ES-I3 (cell line): ENCODE data around the gene ARHGEF28.

Experiments used
- H3K36me3 ChIP-seq: 2 replicates; pipeline ENCODE4 v1.6.1; 2013; ENCODE audit warnings: mild to moderate bottlenecking, low read length, control low read depth, moderate library complexity; ENCODE audit not compliant: insufficient read depth
- H3K4me1 ChIP-seq: 2 replicates; pipeline ENCODE4 v1.6.1; 2013; ENCODE audit warnings: mild to moderate bottlenecking, control low read depth, low read length; ENCODE audit not compliant: insufficient read depth
- H3K9ac ChIP-seq: 2 replicates; pipeline ENCODE4 v1.6.1; 2013; ENCODE audit warnings: low read depth, mild to moderate bottlenecking, low read length, moderate library complexity
- H3K9me3 ChIP-seq: 2 replicates; pipeline ENCODE4 v1.6.1; 2013; ENCODE audit warnings: mild to moderate bottlenecking, low read length, moderate library complexity; ENCODE audit not compliant: control insufficient read depth, insufficient read depth

ARHGEF28 gene

DNA sequence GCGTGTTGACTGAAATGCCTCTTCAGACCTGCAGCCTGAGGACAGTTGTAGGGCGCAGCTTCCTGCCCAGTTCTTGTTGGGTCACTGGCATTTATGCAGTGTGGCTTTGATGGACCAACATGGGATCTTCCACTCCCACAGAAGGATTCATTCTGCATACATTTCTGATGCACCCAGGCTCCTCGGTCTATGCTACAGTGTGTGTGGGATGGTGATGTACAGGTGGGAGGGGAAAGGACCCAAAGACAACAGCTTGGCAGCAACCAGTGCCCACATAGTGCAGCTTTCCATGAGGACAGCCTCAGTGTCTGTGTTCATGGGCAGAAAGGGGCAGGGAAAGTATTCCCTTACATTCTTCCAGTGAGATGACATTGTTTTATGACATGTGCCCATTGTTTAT is 237.9 kb downstream of the ARHGEF28 start:
- H3K36me3 ChIP-seq = no peaks in the 10 kb centered on the region
- no peaks in the 10 kb centered on the region for H3K9me3 ChIP-seq
- no peak overlapping the region for H3K9ac ChIP-seq
- no peaks in the 10 kb centered on the region for H3K4me1 ChIP-seq

DNA sequence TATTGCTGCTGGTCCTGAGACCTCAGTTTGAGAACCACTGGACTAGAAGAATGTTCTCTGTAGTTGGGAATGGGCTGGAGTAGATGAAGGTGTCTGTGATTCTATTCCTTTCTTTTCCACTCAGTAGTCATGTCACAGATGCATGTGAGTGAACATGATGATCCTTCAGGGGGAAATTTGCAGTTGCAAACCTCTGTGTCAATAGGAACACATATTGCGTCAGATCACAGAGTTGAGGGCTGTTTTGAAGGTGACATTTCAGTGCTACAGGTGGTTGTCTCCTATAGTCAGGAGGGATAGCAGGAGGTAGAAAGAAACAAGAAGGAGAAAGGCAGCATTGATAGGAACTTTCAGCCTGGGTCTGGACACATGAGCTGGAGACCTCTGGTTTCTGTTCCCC is 239.3 kb downstream of the ARHGEF28 start:
- Histone ChIP-seq H3K9ac (no peak overlapping the region), H3K4me1 (no peaks in the 10 kb centered on the region), H3K9me3 (no peaks in the 10 kb centered on the region), H3K36me3 (no peaks in the 10 kb centered on the region)

DNA sequence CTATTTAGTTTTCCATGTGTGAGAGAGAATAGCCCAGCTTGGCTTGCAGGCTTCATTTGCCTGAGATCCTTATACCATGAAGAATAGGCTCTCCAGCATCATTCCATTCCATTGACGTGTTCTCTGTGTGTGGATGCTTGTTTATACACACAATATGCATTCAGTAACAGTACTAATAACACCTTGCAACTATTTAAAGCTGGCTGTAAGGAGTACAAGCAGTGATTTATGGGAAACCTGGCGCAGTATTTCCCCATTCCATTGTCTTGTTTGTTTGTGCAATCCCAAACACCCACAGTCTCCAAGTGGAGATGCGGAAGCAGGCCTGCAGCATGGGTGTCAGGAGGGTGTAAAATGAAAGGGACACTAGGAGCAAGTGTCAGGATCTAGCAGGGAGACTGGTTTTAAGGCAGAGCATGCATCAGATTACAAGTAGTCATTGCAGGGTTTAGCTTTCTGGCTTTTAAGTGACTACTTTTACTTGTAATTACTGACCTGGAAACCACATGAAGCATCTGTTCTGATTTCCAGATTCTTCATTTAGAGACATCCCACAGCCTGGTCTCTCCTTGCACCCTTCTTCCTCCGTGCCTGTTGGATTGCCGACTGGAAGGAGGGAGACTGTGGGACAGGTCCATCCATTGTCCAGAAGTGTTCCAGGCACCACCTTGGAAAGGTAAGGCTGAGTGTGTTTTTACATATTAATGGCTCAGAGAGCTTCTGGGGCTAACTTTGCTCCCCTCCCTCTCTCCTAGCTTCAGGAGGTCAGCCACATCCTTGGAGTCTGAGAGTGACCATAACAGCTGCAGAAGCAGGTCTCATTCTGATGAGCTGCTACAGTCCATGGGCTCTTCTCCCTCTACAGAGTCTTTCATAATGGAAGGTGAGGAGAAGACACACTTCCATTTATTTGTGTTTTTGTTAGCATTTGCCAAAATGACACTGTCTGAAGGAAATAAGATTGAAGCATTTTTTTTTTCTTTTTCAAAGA is 241.6 kb downstream of the ARHGEF28 start:
- Histone ChIP-seq H3K9ac (no peak overlapping the region), H3K4me1 (no peaks in the 10 kb centered on the region), H3K9me3 (no peaks in the 10 kb centered on the region), H3K36me3 (no peaks in the 10 kb centered on the region)

DNA sequence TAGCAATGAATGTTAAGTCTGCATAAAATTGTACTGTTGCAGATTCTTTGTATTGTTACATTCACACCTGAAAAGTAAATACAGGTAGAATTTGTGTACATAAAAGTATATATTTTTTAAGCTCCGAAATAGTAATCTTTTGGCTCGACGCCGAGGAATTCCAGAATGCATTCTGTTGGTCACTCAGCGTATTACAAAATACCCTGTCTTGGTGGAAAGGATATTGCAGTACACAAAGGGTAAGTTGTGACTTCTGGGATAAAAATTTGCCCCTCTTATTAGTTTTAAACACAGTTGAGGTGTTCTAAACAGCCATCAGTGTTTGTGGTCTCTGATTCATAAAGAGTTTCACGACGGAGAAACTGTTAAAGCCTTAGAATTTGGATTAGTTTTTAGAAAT is 257.6 kb downstream of the ARHGEF28 start:
- Histone ChIP-seq H3K36me3 (no peaks in the 10 kb centered on the region), H3K9ac (no peak overlapping the region), H3K9me3 (no peaks in the 10 kb centered on the region; the same call in 1 of the 2 replicates), H3K4me1 (no peaks in the 10 kb centered on the region)

DNA sequence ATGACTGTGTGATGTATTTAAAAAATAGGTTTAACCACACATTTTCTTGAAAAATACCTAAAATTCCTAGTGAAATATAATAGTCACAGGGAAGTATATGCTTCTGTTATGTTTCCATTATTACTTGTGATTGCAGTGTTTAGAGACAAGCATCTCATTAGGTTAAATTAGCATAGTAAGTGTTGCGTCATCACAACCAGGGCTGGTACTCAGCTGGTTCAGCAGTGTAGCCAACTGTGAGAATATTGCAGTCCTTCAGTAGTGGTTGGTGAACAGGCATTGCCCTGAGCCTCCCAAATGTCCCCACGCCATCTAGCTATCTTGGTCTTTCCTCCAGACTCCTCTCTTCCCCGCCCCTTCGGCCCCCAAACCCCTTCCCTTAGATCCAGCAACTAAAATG is 261.7 kb downstream of the ARHGEF28 start:
- Histone ChIP-seq H3K36me3 (no peaks in the 10 kb centered on the region), H3K9me3 (no peaks in the 10 kb centered on the region), H3K4me1 (no peaks in the 10 kb centered on the region), H3K9ac (no peak overlapping the region)

DNA sequence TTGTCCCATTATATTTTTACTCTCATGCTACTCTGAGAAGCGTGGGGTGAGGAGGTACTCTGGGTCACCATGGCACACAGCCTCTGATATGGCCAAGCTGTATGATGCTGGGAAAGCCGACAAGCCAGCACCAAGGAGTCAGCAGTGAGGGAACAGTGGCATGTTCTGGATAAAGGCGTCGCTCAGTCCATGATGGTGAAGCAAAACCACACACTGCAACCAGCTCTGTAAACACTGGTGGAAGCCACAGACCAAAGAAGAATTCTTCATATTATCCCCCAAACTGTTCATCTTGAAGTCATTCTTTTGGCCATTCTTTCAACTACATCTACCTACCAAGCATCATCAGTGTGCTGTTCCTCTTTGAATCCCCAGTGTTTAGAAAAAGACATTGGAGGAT is 264.6 kb downstream of the ARHGEF28 start:
- Histone ChIP-seq H3K9me3 (no peaks in the 10 kb centered on the region), H3K36me3 (no peaks in the 10 kb centered on the region), H3K4me1 (no peaks in the 10 kb centered on the region), H3K9ac (no peak overlapping the region)

DNA sequence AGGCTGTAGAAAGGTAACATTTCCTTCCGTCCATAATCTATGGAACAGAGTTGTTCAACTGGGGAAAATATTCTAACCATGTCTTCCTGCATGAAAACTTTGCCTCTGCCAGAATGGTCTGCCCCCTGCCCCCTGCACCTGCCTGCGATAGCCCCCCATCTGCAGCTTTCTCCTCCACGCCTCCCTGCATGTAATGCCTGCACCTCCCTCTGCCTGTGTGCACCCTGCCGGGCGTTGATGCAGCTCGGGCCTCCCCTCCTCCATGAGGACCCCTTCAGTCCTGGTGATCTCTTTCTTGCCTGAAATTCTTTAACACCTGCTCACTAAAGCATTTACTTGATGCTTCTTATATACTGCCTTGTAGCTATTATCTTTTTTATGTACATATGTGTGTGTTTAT is 266.2 kb downstream of the ARHGEF28 start:
- H3K9ac ChIP-seq = no peak overlapping the region

DNA sequence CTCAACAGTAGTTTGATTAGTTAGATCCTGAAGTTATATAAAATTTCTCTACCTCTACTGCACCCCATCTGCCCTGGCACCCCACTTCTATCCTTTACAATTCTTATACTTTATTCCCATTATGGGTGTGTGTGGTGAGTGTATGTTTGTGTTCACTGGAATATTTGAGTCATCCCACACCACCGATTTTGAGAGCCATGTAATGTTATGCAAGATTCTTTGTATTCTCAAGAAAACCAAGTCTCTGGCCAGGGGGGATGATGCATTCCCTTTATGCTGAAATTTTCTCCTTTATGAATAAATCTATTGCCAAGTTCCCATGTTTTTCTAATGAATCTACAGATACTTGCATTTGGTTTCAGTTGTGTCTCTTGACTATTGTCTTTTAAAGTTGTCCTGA is 266.8 kb downstream of the ARHGEF28 start:
- Histone ChIP-seq H3K4me1 (no peaks in the 10 kb centered on the region), H3K9ac (no peak overlapping the region), H3K36me3 (no peaks in the 10 kb centered on the region), H3K9me3 (no peaks in the 10 kb centered on the region)

More for the DNA sequence above, 266.2 kb downstream of the ARHGEF28 start:
- H3K9me3 ChIP-seq = no peaks in the 10 kb centered on the region
- no peaks in the 10 kb centered on the region for H3K4me1 ChIP-seq
- H3K36me3 ChIP-seq = no peaks in the 10 kb centered on the region

DNA sequence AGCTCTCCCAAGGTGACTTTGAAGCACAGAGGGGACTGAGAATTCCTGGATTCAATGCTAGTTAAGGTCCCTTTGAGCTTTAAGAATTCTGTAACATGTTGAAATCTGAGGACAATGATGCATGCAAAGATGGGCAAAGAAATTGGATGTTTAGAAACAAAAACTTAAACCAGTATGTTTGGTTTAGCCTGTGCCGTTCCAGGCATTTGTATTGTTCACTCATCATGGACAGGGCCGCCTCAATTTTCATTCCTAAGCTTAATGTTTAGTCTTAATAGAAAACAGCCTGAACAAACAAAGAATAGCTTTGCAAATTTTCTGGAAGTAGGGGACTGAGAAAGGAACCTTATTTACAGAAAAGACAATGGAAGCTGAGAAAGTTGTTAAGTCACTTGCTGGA is 267.8 kb downstream of the ARHGEF28 start:
- no peak overlapping the region for H3K9ac ChIP-seq
- H3K36me3 ChIP-seq = no peaks in the 10 kb centered on the region
- H3K4me1 ChIP-seq = no peaks in the 10 kb centered on the region
- no peaks in the 10 kb centered on the region for H3K9me3 ChIP-seq

DNA sequence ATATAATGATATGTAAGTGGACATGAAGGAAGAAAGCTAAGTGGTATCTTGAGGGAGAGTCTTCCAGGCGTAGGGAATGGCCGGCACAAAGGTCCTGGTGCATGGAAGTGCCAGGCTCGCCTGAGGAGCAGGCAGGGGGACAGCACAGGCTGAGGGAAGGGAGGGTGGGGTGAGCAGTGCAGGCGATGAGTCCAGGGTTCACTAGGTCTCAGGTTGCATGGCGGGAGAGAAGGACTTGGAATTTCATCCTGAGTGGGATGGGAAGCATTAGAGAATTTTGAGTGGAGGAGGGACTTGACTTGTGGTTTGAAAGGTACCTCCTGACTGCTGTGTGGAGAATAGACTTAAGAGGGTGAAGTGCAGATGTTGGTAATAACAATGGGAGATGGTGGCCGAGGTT is 268.9 kb downstream of the ARHGEF28 start:
- Histone ChIP-seq H3K9ac (no peak overlapping the region), H3K36me3 (no peaks in the 10 kb centered on the region), H3K9me3 (no peaks in the 10 kb centered on the region), H3K4me1 (no peaks in the 10 kb centered on the region)

DNA sequence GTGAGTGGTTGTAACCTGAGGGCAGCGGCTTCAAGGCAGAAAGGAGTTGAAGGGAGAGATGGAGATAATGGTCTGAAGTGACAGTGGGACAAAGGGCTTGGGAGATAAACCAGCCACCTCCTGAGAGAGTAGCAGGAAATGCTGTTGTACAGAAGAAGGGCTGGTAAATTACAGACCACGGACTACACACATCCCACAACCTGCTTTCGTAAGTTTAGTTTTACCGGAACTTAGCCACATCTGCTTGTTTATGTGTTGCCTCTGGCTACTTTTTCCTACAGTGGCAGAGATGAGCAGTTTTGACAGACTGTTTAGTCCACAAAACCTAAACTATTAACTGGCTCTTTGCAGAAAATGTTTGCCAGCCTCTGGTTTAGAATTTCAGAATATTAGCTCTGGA is 269.5 kb downstream of the ARHGEF28 start:
- Histone ChIP-seq H3K4me1 (no peaks in the 10 kb centered on the region), H3K9me3 (no peaks in the 10 kb centered on the region), H3K9ac (no peak overlapping the region), H3K36me3 (no peaks in the 10 kb centered on the region)

DNA sequence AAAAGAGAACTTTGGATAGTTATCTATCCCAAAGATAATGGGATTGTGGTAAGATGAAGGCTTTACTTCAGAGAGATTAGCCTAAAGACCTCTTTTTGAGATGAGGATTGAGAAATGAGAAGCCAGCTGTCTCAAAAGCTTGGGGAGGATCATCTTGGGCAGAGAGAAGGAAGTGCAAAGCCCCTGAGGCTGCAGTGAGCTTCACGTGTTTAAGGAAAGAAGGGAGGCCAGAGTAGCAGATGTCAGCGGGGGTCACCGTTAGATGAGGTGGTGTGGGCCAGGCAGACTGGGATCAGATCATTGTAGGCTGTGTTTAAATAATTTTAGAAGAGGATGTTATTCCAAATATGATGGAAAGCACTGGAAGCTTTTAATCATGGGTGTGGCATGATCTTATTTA is 270.1 kb downstream of the ARHGEF28 start:
- Histone ChIP-seq H3K4me1 (no peaks in the 10 kb centered on the region), H3K9ac (no peak overlapping the region), H3K9me3 (no peaks in the 10 kb centered on the region), H3K36me3 (no peaks in the 10 kb centered on the region)

DNA sequence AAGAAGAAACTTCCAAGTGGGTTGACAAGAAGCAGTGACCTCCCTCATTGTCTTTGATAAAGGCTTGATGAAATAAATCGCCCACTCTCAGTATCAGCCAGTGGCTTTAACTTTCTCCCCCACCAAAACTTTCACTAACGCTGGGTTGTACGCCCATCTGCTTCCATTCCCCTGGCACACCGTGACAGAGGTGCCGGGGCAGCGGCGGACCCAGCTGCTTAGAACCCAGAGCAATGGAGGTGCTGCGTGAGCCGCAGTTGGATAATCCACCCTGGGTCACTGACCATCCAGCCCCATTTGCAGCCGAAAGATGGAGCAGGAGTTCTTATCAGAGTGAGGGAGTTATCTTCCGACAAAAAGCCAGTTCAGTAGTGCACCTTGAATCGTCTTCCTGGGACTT is 270.7 kb downstream of the ARHGEF28 start:
- H3K4me1 ChIP-seq = no peaks in the 10 kb centered on the region
- H3K9me3 ChIP-seq = no peaks in the 10 kb centered on the region
- H3K36me3 ChIP-seq = no peaks in the 10 kb centered on the region

DNA sequence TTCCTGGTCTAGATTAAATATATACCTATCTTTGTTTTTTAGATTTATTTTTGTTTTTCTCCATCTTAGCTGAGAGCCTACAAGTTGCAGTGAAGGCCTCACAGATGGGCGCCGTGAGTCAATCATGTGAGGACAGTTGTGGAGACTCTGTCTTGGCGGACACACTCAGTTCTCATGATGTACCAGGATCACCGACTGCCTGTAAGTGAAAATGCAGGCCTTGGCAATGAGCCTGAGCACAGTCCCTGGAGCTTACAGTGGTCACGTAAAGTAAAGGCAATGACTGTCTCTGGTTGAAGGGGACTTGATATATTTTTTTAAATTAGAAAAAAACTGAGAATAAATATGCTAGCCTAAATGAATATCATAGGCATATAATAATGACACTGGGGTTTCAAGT is 271.9 kb downstream of the ARHGEF28 start:
- Histone ChIP-seq H3K36me3 (no peaks in the 10 kb centered on the region), H3K9me3 (no peaks in the 10 kb centered on the region), H3K4me1 (no peaks in the 10 kb centered on the region), H3K9ac (no peak overlapping the region)

More for the DNA sequence above, 270.7 kb downstream of the ARHGEF28 start:
- H3K9ac ChIP-seq = no peak overlapping the region

DNA sequence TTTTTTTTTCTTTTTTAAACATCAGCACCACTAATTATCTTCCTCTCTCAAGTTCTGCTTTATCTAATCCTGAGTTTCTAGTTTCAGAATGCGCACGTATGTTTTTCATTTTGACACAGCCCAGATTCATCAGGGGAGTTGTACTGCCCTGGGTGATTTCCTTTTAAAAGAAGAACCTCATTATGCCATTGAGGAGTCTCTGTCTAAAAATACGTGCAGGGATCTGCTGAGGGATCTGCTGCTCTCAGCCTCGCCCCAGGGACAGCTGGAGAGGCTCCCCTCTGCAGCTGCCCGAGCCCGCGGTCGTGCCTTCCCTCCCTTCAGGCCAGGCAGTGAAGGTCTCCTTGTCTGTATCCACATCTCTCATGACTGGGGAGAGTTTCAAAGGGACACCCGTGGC is 273.1 kb downstream of the ARHGEF28 start:
- no peaks in the 10 kb centered on the region for H3K9me3 ChIP-seq
- H3K4me1 ChIP-seq = no peaks in the 10 kb centered on the region
- no peak overlapping the region for H3K9ac ChIP-seq

More for the DNA sequence above, 273.1 kb downstream of the ARHGEF28 start:
- H3K36me3 ChIP-seq = no peaks in the 10 kb centered on the region
